A549 (cell line): ENCODE data around the gene TRMT1. TPM values are rescaled to one million over a fixed set of nuclear protein-coding genes. Genes with fewer than 3 reads are reported as not detected.
A peak's percentile ranks its signal among the peaks of the same experiment; 100 is the strongest.

ENCODE experiments used
- ATAC-seq, 2 experiments: fragments of 200-7000 bp in 1 of 2; fragments of >200 bp in 1 of 2; cut with Nextera tagmentation in 1 of 2; cut with Tn5 transposase in 1 of 2; 3 replicates each; pipeline versions ENCODE4 v1.8.0 to v1.9.1; 2018 to 2020; ENCODE audit warnings: mild to moderate bottlenecking in 1 of 2, moderate library complexity in 1 of 2
- CTCF ChIA-PET: fragments of 300-600 bp; sonication (Branson Sonifier 250); formaldehyde crosslinking; extraction: SDS; loops from one replicate; lab custom pipeline; 2021; ENCODE audit warnings: antibody characterized with exemption, inconsistent platforms; lab: Yijun Ruan, JAX
- POLR2A ChIA-PET: fragments of 350-600 bp; formaldehyde crosslinking; extraction: SDS; loops from one replicate; lab custom pipeline; 2021; ENCODE audit warnings: antibody characterized with exemption, inconsistent platforms; lab: Yijun Ruan, JAX
- DNase-seq, 2 experiments: peaks; one replicate each; pipeline versions ENCODE4 v3.0.0 to v3.0.0-alpha.2; 2011 to 2016; ENCODE audit warnings: low read depth in 1 of 2, low spot score in 1 of 2
- FAIRE-seq: peaks from 2 replicates; lab custom pipeline; 2011; peaks lifted over from hg19 to GRCh38; lab: Jason Lieb, UNC
- H3K27ac ChIP-seq, 2 experiments: fragments of >200 bp; sonication (Bioruptor Twin); formaldehyde crosslinking; 3 replicates each; pipeline ENCODE4 v1.5.1; 2016 to 2017
- H3K4me1 ChIP-seq: fragments of >200 bp; sonication (Bioruptor Twin); formaldehyde crosslinking; 3 replicates; pipeline ENCODE4 v1.6.1; 2016
- H3K4me2 ChIP-seq: fragments of >200 bp; sonication (Bioruptor Twin); formaldehyde crosslinking; 3 replicates; pipeline ENCODE4 v1.6.1; 2016
- H3K4me3 ChIP-seq: fragments of >200 bp; sonication (Bioruptor Twin); formaldehyde crosslinking; 3 replicates; pipeline ENCODE4 v1.5.1; 2016
- H3K9me3 ChIP-seq: fragments of >200 bp; sonication (Bioruptor Twin); formaldehyde crosslinking; 3 replicates; pipeline ENCODE4 v1.6.1; 2016
- FOSL2 ChIP-seq, 2 experiments: fragments of 450-650 bp in 1 of 2; fragments of >200 bp in 1 of 2; sonication (Bioruptor Twin) in 1 of 2; formaldehyde crosslinking; IDR thresholded peaks; 2 replicates each; pipeline versions ENCODE4 v1.5.0 to v1.6.1; 2016 to 2020; ENCODE audit warnings: mild to moderate bottlenecking in 1 of 2, moderate library complexity in 1 of 2
- HEYL ChIP-seq: fragments of 250-450 bp; sonication (Bioruptor Pico); IDR thresholded peaks from 2 replicates; pipeline ENCODE4 v1.8.0; 2021; ENCODE audit warnings: mild to moderate bottlenecking, moderate library complexity
- KDM1A ChIP-seq: fragments of 200-600 bp; sonication (generic); IDR thresholded peaks from 2 replicates; pipeline ENCODE4 v1.6.1; 2016; ENCODE audit warnings: low read depth, mild to moderate bottlenecking
- MAX ChIP-seq: IDR thresholded peaks from 2 replicates; pipeline ENCODE4 v1.6.1; 2012
- MAZ ChIP-seq: fragments of 150-350 bp; IDR thresholded peaks from 2 replicates; pipeline ENCODE4 v1.6.1; 2014; ENCODE audit warnings: antibody characterized with exemption, low read depth, low read length, borderline replicate concordance
- PBX3 ChIP-seq: IDR thresholded peaks from 2 replicates; pipeline ENCODE4 v1.6.1; 2012
- POLR2AphosphoS2 ChIP-seq: conservative IDR thresholded peaks from 2 replicates; pipeline ENCODE4 v1.6.1; 2012; ENCODE audit warnings: low read length, improper control_type of control experiment, inconsistent platforms
- RARB ChIP-seq: fragments of 250-450 bp; sonication (Bioruptor Pico); IDR thresholded peaks from 2 replicates; pipeline ENCODE4 v1.8.0; 2021; ENCODE audit warnings: mild to moderate bottlenecking, moderate library complexity
- RFX5 ChIP-seq: fragments of 450-650 bp; IDR thresholded peaks from 2 replicates; pipeline ENCODE4 v1.7.1; 2014; ENCODE audit warnings: antibody characterized with exemption, mild to moderate bottlenecking, moderate library complexity
- RNF2 ChIP-seq: fragments of 200-600 bp; sonication (generic); IDR thresholded peaks from 2 replicates; pipeline ENCODE4 v1.6.1; 2016; ENCODE audit warnings: low read depth, mild to moderate bottlenecking, antibody characterized with exemption, moderate library complexity, borderline replicate concordance
- SREBF2 ChIP-seq: fragments of 450-650 bp; IDR thresholded peaks from 2 replicates; pipeline ENCODE4 v1.6.1; 2014; ENCODE audit warnings: mild to moderate bottlenecking, moderate library complexity
- TP53 ChIP-seq: fragments of 250-450 bp; sonication (Bioruptor Pico); IDR thresholded peaks from 2 replicates; pipeline ENCODE4 v1.5.0; 2021; ENCODE audit warnings: mild to moderate bottlenecking, moderate library complexity
- ZNF302 ChIP-seq: fragments of 250-450 bp; sonication (Bioruptor Pico); IDR thresholded peaks from 2 replicates; pipeline ENCODE4 v1.9.0; 2021; ENCODE audit warnings: inconsistent platforms, mild to moderate bottlenecking, moderate library complexity
- WGBS: methylation state at CpG from one replicate; pipeline ENCODE4 v1.1.6; 2017; ENCODE audit errors: missing lambda C conversion rate; 5-methylcytosine and 5-hydroxymethylcytosine counted together
- polyA plus RNA-seq, 4 experiments: library from polyadenylated mRNA; depleted of rRNA in 3 of 4; stranded (reverse); fragments of >200 nt; fragmentation: RNase III in 1 of 4; extraction: RNeasy Plus Mini Kit Qiagen cat#74134 plus additional on column Dnase treatment in 1 of 4; gene quantifications; 2 replicates in 3 of 4; 3 replicates in 1 of 4; pipeline ENCODE4 v1.2.3, GENCODE V29; 2011 to 2017

Gene TRMT1
- polyA plus RNA-seq, 2 of the 4 experiments (the other 2 are of a cell fraction), result 18.2 to 29.8 TPM

GRCh38 chr19:13056052-13056660, 60.4 kb downstream of the TRMT1 start:
- Histone ChIP-seq H3K4me3 (no peak overlapping the region), H3K27ac (peak overlapping the region in 1 of 2 experiments; percentile 82; a peak in 1 of 6 replicates), H3K4me2 (no peak overlapping the region), H3K4me1 (peaks cover 44% of the 10 kb centered on the region), H3K9me3 (no peaks in the 10 kb centered on the region)
- DNase-seq (no peak), ATAC-seq (no peak), FAIRE-seq (no peak)
- TF ChIP-seq MAX (no peak), KDM1A (no peak), SREBF2 (no peak), RARB (CRISPR knock-in tag) (no peak), RNF2 (no peak), POLR2AphosphoS2 (no peak), MAZ (no peak), TP53 (CRISPR knock-in tag) (no peak), FOSL2 (IDR thresholded peaks at IDR 0.05) (no peak), FOSL2 (CRISPR knock-in tag; IDR thresholded peaks at IDR 0.05) (no peak), PBX3 (no peak), RFX5 (no peak), HEYL (CRISPR knock-in tag) (no peak)
- POLR2A ChIA-PET, result no interaction called here
- CTCF ChIA-PET, result interaction anchor here (0.8 to 8.8 kb wide), 6 partner anchors 12 to 78 kb away, joined by 3 to 121 read pairs (median 6); no protein-coding TSS in a partner anchor
- 79% methylated on average over 16 of the region's 17 CpGs for WGBS

- DNase-seq, result no peak
- Histone ChIP-seq H3K27ac (peak overlapping the region in 1 of 2 experiments; percentile 82; a peak in 2 of 6 replicates), H3K4me3 (no peak overlapping the region), H3K4me1 (peaks cover 39% of the 10 kb centered on the region), H3K4me2 (no peak overlapping the region), H3K9me3 (no peaks in the 10 kb centered on the region)
- no peak for FAIRE-seq
- ChIA-PET POLR2A (no interaction called here), CTCF (interaction anchor here (0.7 to 4.6 kb wide), 10 partner anchors 13 to 90 kb away, joined by 3 to 21 read pairs (median 6); no protein-coding TSS in a partner anchor)
- no peak for TF ChIP-seq ZNF302 (CRISPR knock-in tag)
- ATAC-seq, result no peak
- WGBS, result 85% methylated on average over 19 of the region's 29 CpGs
Measured at GRCh38 chr19:13055213-13056051, 61.1 kb downstream of the TRMT1 start.

Other genes with a start within 250 kb of the TRMT1 start
- 15.7 and 22.9 TPM in 2 replicates for gene DNASE2, start 235.3 kb downstream of the TRMT1 start, polyA plus RNA-seq (2011; rRNA removed)
- 19.9 to 24.9 TPM (median 24.6 TPM) in 3 replicates for gene DNASE2, start 235.3 kb downstream of the TRMT1 start, polyA plus RNA-seq (2017; fragmentation: RNase III; extraction: RNeasy Plus Mini Kit Qiagen cat#74134 plus additional on column Dnase treatment)
- not detected in 2 replicates for gene KLF1, start 229.5 kb downstream of the TRMT1 start, polyA plus RNA-seq (2011; rRNA removed)
- not detected in 3 replicates for gene KLF1, start 229.5 kb downstream of the TRMT1 start, polyA plus RNA-seq (2017; fragmentation: RNase III; extraction: RNeasy Plus Mini Kit Qiagen cat#74134 plus additional on column Dnase treatment)
- gene GCDH, start 225.6 kb downstream of the TRMT1 start, polyA plus RNA-seq (2011; rRNA removed), result 8.0 and 8.8 TPM in 2 replicates
- gene GCDH, start 225.6 kb downstream of the TRMT1 start, polyA plus RNA-seq (2017; fragmentation: RNase III; extraction: RNeasy Plus Mini Kit Qiagen cat#74134 plus additional on column Dnase treatment), result 14.9 to 18.8 TPM (median 15.2 TPM) in 3 replicates
- 0.13 and 0.41 TPM in 2 replicates for gene SYCE2, start 197.4 kb downstream of the TRMT1 start, polyA plus RNA-seq (2011; rRNA removed)
- gene SYCE2, start 197.4 kb downstream of the TRMT1 start, polyA plus RNA-seq (2017; fragmentation: RNase III; extraction: RNeasy Plus Mini Kit Qiagen cat#74134 plus additional on column Dnase treatment), result 0.25 to 0.40 TPM (median 0.39 TPM) in 3 replicates
- gene FARSA, start 183.0 kb downstream of the TRMT1 start, polyA plus RNA-seq (2011; rRNA removed), result 18.1 and 20.1 TPM in 2 replicates
- 57.4 to 62.2 TPM (median 58.7 TPM) in 3 replicates for gene FARSA, start 183.0 kb downstream of the TRMT1 start, polyA plus RNA-seq (2017; fragmentation: RNase III; extraction: RNeasy Plus Mini Kit Qiagen cat#74134 plus additional on column Dnase treatment)
- gene CALR, start 178.1 kb downstream of the TRMT1 start, polyA plus RNA-seq (2011; rRNA removed), result 356 and 419 TPM in 2 replicates
- gene CALR, start 178.1 kb downstream of the TRMT1 start, polyA plus RNA-seq (2017; fragmentation: RNase III; extraction: RNeasy Plus Mini Kit Qiagen cat#74134 plus additional on column Dnase treatment), result 484 to 507 TPM (median 494 TPM) in 3 replicates
- gene RAD23A, start 170.9 kb downstream of the TRMT1 start, polyA plus RNA-seq (2011; rRNA removed), result 46.4 and 56.2 TPM in 2 replicates
- gene RAD23A, start 170.9 kb downstream of the TRMT1 start, polyA plus RNA-seq (2017; fragmentation: RNase III; extraction: RNeasy Plus Mini Kit Qiagen cat#74134 plus additional on column Dnase treatment), result 68.6 to 71.6 TPM (median 71.1 TPM) in 3 replicates
- 18.3 and 26.4 TPM in 2 replicates for gene GADD45GIP1, start 159.5 kb downstream of the TRMT1 start, polyA plus RNA-seq (2011; rRNA removed)
- gene GADD45GIP1, start 159.5 kb downstream of the TRMT1 start, polyA plus RNA-seq (2017; fragmentation: RNase III; extraction: RNeasy Plus Mini Kit Qiagen cat#74134 plus additional on column Dnase treatment), result 30.7 to 31.9 TPM (median 31.1 TPM) in 3 replicates
- gene DAND5, start 147.2 kb downstream of the TRMT1 start, polyA plus RNA-seq (2011; rRNA removed), result 0.12 and 0.16 TPM in 2 replicates
- 0.12 to 0.21 TPM (median 0.14 TPM) in 3 replicates for gene DAND5, start 147.2 kb downstream of the TRMT1 start, polyA plus RNA-seq (2017; fragmentation: RNase III; extraction: RNeasy Plus Mini Kit Qiagen cat#74134 plus additional on column Dnase treatment)
- 0.52 and 1.0 TPM in 2 replicates for gene NFIX, start 121.3 kb downstream of the TRMT1 start, polyA plus RNA-seq (2011; rRNA removed)
- gene NFIX, start 121.3 kb downstream of the TRMT1 start, polyA plus RNA-seq (2017; fragmentation: RNase III; extraction: RNeasy Plus Mini Kit Qiagen cat#74134 plus additional on column Dnase treatment), result 3.0 to 4.5 TPM (median 3.0 TPM) in 3 replicates
- 0.08 and 0.26 TPM in 2 replicates for gene LYL1, start 13.9 kb downstream of the TRMT1 start, polyA plus RNA-seq (2011; rRNA removed)
- gene LYL1, start 13.9 kb downstream of the TRMT1 start, polyA plus RNA-seq (2017; fragmentation: RNase III; extraction: RNeasy Plus Mini Kit Qiagen cat#74134 plus additional on column Dnase treatment), result 0.30 to 0.82 TPM (median 0.39 TPM) in 3 replicates
- 26.1 and 30.0 TPM in 2 replicates for gene NACC1, start 1.5 kb upstream of the TRMT1 start, polyA plus RNA-seq (2011; rRNA removed)
- 32.4 to 39.8 TPM (median 37.9 TPM) in 3 replicates for gene NACC1, start 1.5 kb upstream of the TRMT1 start, polyA plus RNA-seq (2017; fragmentation: RNase III; extraction: RNeasy Plus Mini Kit Qiagen cat#74134 plus additional on column Dnase treatment)
- 39.1 and 41.5 TPM in 2 replicates for gene STX10, start 33.6 kb upstream of the TRMT1 start, polyA plus RNA-seq (2011; rRNA removed)
- 56.1 to 63.6 TPM (median 61.2 TPM) in 3 replicates for gene STX10, start 33.6 kb upstream of the TRMT1 start, polyA plus RNA-seq (2017; fragmentation: RNase III; extraction: RNeasy Plus Mini Kit Qiagen cat#74134 plus additional on column Dnase treatment)
- gene IER2, start 33.7 kb upstream of the TRMT1 start, polyA plus RNA-seq (2011; rRNA removed), result 52.5 and 75.7 TPM in 2 replicates
- gene IER2, start 33.7 kb upstream of the TRMT1 start, polyA plus RNA-seq (2017; fragmentation: RNase III; extraction: RNeasy Plus Mini Kit Qiagen cat#74134 plus additional on column Dnase treatment), result 35.9 to 39.9 TPM (median 36.7 TPM) in 3 replicates